K562 (cell line): ENCODE measurements around the gene SEC14L5. TPM values are rescaled to one million over a fixed set of nuclear protein-coding genes. Genes with fewer than 3 reads are reported as not detected.

Experiments
- CC2D1A ChIP-seq: fragments of 450-650 bp; IDR thresholded peaks from 2 replicates; pipeline ENCODE4 v1.6.1; 2017; ENCODE audit warnings: mild to moderate bottlenecking
- LEF1 ChIP-seq: fragments of 450-650 bp; IDR thresholded peaks from 2 replicates; pipeline ENCODE4 v1.6.1; 2016; ENCODE audit warnings: mild to moderate bottlenecking
- SIX5 ChIP-seq, 2 experiments: IDR thresholded peaks; 2 replicates each; pipeline ENCODE4 v1.6.1; 2011; ENCODE audit warnings: low read length in 2 of 2, borderline replicate concordance in 1 of 2, low read depth in 1 of 2, mild to moderate bottlenecking in 1 of 2, moderate library complexity in 1 of 2; ENCODE audit not compliant: insufficient read depth in 1 of 2
- TAF7 ChIP-seq: fragments of 450-650 bp; IDR thresholded peaks from 2 replicates; pipeline ENCODE4 v1.6.1; 2016; ENCODE audit warnings: missing genetic modification characterization, missing compliant biosample characterization
- YBX1 ChIP-seq: fragments of 450-650 bp; IDR thresholded peaks from 2 replicates; pipeline ENCODE4 v1.7.1; 2016; ENCODE audit warnings: mild to moderate bottlenecking
- ZNF561 ChIP-seq: fragments of 450-650 bp; formaldehyde crosslinking; conservative IDR thresholded peaks from 2 replicates; pipeline ENCODE4 v1.4.0; 2020; ENCODE audit warnings: mild to moderate bottlenecking, moderate library complexity
- polyA plus RNA-seq, 8 experiments: library from polyadenylated mRNA; depleted of rRNA in 4 of 8; stranded (reverse) in 5 of 8; unstranded in 3 of 8; fragments of >200 nt; fragmentation: Nextera tagmentation in 2 of 8; fragmentation: Illumina TruSeq in 1 of 8; extraction: Ambion mirVana in 2 of 8; extraction: Trizol in 1 of 8; gene quantifications; 2 replicates each; pipeline versions ENCODE4 v1.2.1 to v1.2.3, GENCODE V29; 2011 to 2014; ENCODE audit warnings: inconsistent platforms in 1 of 8, missing spikeins in 1 of 8
- total RNA-seq, 7 experiments: library from RNA; depleted of rRNA in 6 of 7; stranded (reverse); fragments of >200 nt in 6 of 7; fragmentation: Illumina TruSeq in 2 of 7; extraction: Trizol in 2 of 7; gene quantifications; 2 replicates each; pipeline versions ENCODE4 v1.2.1 to v1.2.3, GENCODE V29; 2011 to 2021; ENCODE audit warnings: low replicate concordance in 1 of 7
- TF ChIP-seq, protein P1 (sequence below): fragments of 450-650 bp; IDR thresholded peaks from 2 replicates; pipeline ENCODE4 v1.6.1; 2014; ENCODE audit warnings: low read depth, mild to moderate bottlenecking, moderate library complexity, borderline replicate concordance
- TF ChIP-seq, protein P2 (sequence below), 2 experiments: fragments of 450-650 bp in 1 of 2; sonication (generic) in 1 of 2; formaldehyde crosslinking in 1 of 2; IDR thresholded peaks in 1 of 2; conservative IDR thresholded peaks in 1 of 2; 2 replicates each; pipeline versions ENCODE4 v1.6.1 to v1.8.1; 2016 to 2023; ENCODE audit warnings: mild to moderate bottlenecking in 2 of 2, moderate library complexity in 2 of 2, inconsistent platforms in 1 of 2, missing genetic modification reagents in 1 of 2
- TF ChIP-seq, protein P3 (sequence below), 3 experiments: fragments of 200-800 bp in 1 of 3; fragments of 250-450 bp in 1 of 3; fragments of 450-650 bp in 1 of 3; sonication (Bioruptor Pico) in 1 of 3; sonication (Bioruptor generic) in 1 of 3; formaldehyde crosslinking in 1 of 3; IDR thresholded peaks; 2 replicates each; pipeline versions ENCODE4 v1.6.1 to v1.8.0; 2016 to 2022; ENCODE audit warnings: mild to moderate bottlenecking in 2 of 3, missing genetic modification characterization in 2 of 3, missing compliant biosample characterization in 1 of 3, moderate library complexity in 1 of 3

SEC14L5 gene
- total and polyA plus RNA-seq, 9 of the 15 experiments (the other 6 are each of a cell fraction or from before 2014, with no cell fraction given) = 0.11 TPM; not detected in 8

DNA sequence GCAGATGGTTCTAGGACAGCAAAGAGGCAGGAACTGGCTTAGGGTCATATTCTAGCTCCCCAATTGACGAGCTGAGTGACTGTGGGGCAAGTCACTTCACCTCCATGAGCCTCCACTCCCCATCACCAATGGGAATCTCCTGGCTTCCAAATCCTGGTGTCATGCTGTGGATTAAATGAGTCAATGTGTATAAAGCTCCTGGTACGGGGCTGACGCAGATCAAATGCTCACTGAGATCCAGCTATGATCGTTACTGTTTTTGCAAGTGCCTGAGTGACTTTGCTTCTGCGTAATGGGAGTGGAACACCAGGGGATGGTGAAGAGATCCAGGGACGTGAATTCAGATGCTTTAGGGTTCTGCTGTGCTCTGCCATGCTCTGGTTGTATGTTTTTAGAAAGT lies 2.4 kb downstream of the SEC14L5 start (continued):
- TF ChIP-seq, protein P1, sequence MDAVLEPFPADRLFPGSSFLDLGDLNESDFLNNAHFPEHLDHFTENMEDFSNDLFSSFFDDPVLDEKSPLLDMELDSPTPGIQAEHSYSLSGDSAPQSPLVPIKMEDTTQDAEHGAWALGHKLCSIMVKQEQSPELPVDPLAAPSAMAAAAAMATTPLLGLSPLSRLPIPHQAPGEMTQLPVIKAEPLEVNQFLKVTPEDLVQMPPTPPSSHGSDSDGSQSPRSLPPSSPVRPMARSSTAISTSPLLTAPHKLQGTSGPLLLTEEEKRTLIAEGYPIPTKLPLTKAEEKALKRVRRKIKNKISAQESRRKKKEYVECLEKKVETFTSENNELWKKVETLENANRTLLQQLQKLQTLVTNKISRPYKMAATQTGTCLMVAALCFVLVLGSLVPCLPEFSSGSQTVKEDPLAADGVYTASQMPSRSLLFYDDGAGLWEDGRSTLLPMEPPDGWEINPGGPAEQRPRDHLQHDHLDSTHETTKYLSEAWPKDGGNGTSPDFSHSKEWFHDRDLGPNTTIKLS = no peak
- TF ChIP-seq CC2D1A (no peak), SIX5 (IDR thresholded peaks at IDR 0.05; ENCODE audit: borderline replicate concordance in 1 of 2, insufficient read depth in 1 of 2, low read depth in 1 of 2, low read length in 2 of 2) (no peak), TAF7 (no peak), YBX1 (no peak), ZNF561 (CRISPR knock-in tag) (no peak), LEF1 (no peak)
- TF ChIP-seq, protein P2, sequence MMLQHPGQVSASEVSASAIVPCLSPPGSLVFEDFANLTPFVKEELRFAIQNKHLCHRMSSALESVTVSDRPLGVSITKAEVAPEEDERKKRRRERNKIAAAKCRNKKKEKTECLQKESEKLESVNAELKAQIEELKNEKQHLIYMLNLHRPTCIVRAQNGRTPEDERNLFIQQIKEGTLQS (IDR thresholded peaks at IDR 0.05) = no peak
- TF ChIP-seq, protein P2 (CRISPR knock-in tag; conservative IDR thresholded peaks at IDR 0.05) = no peak
- TF ChIP-seq, protein P3, sequence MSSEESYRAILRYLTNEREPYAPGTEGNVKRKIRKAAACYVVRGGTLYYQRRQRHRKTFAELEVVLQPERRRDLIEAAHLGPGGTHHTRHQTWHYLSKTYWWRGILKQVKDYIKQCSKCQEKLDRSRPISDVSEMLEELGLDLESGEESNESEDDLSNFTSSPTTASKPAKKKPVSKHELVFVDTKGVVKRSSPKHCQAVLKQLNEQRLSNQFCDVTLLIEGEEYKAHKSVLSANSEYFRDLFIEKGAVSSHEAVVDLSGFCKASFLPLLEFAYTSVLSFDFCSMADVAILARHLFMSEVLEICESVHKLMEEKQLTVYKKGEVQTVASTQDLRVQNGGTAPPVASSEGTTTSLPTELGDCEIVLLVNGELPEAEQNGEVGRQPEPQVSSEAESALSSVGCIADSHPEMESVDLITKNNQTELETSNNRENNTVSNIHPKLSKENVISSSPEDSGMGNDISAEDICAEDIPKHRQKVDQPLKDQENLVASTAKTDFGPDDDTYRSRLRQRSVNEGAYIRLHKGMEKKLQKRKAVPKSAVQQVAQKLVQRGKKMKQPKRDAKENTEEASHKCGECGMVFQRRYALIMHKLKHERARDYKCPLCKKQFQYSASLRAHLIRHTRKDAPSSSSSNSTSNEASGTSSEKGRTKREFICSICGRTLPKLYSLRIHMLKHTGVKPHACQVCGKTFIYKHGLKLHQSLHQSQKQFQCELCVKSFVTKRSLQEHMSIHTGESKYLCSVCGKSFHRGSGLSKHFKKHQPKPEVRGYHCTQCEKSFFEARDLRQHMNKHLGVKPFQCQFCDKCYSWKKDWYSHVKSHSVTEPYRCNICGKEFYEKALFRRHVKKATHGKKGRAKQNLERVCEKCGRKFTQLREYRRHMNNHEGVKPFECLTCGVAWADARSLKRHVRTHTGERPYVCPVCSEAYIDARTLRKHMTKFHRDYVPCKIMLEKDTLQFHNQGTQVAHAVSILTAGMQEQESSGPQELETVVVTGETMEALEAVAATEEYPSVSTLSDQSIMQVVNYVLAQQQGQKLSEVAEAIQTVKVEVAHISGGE (CRISPR knock-in tag; IDR thresholded peaks at IDR 0.05) = no peak
- TF ChIP-seq, all 486 proteins: peak for 0
